Gastrocnemius medialis (tissue), 4 donors: ENCODE data around the gene APOBEC4. TPM values are rescaled to one million over a fixed set of nuclear protein-coding genes. Genes with fewer than 3 reads are reported as not detected.

Experiments
- ATAC-seq, 2 donors: fragments of 150-250 bp; one replicate each; pipeline ENCODE4 v1.9.1; 2016
- DNase-seq, 2 donors: peaks; one replicate each; pipeline ENCODE4 v3.0.0-alpha.2; 2019
- H3K27ac ChIP-seq, 4 donors: fragments of 200-600 bp; sonication (generic); 1 replicate in 1 of 4; 2 replicates in 3 of 4; pipeline ENCODE4 v1.5.1; 2016 to 2018; ENCODE audit warnings: mild to moderate bottlenecking in 2 of 4, moderate library complexity in 1 of 4
- H3K27me3 ChIP-seq, 3 donors: fragments of 200-600 bp; sonication (generic) in 2 of 3; 1 replicate in 1 of 3; 2 replicates in 2 of 3; pipeline versions ENCODE4 v1.5.1 to v1.6.0; 2016 to 2019; ENCODE audit warnings: mild to moderate bottlenecking in 1 of 3, moderate library complexity in 1 of 3
- H3K36me3 ChIP-seq, 2 donors: fragments of 200-600 bp; sonication (generic) in 1 of 2; one replicate each; pipeline ENCODE4 v1.5.1; 2017 to 2018
- H3K4me1 ChIP-seq, 2 donors: fragments of 200-600 bp; sonication (generic) in 1 of 2; one replicate each; pipeline ENCODE4 v1.5.1; 2016 to 2017; ENCODE audit warnings: mild to moderate bottlenecking in 2 of 2
- H3K4me3 ChIP-seq, 4 donors: fragments of 200-600 bp; sonication (generic) in 3 of 4; 1 replicate in 1 of 4; 2 replicates in 3 of 4; pipeline ENCODE4 v1.5.1; 2016 to 2019; ENCODE audit warnings: mild to moderate bottlenecking in 2 of 4
- H3K9me3 ChIP-seq, 3 donors: fragments of 200-600 bp; sonication (generic) in 2 of 3; 1 replicate in 1 of 3; 2 replicates in 2 of 3; pipeline ENCODE4 v1.5.1; 2016 to 2019
- POLR2A ChIP-seq, 2 donors: fragments of 450-650 bp; IDR thresholded peaks; one replicate each; pipeline ENCODE4 v1.6.1; 2017; ENCODE audit warnings: antibody characterized with exemption in 2 of 2, mild to moderate bottlenecking in 2 of 2, moderate library complexity in 2 of 2
- in situ Hi-C, 4 donors: fragments of 200-750 bp; cut with MboI; loops; one replicate each; pipeline versions ENCODE4 v1.15.0 to v1.8.0; 2017; ENCODE audit warnings: low sequenced_read_pairs in 4 of 4
- intact Hi-C: fragments of 100-400 bp; cut with DNase I; formaldehyde crosslinking; loops from one replicate; pipeline ENCODE4 v1.15.1; 2023; ENCODE audit warnings: low total_unique reads
- total RNA-seq, 4 donors: library from RNA; depleted of rRNA; stranded (reverse); fragments of >200 nt; gene quantifications; one replicate each; pipeline versions ENCODE4 v1.1.0 to v1.2.3, GENCODE V29; 2016
- TF ChIP-seq, protein P1 (sequence below), 5 experiments: fragments of 450-650 bp in 3 of 5; fragments of 200-600 bp in 2 of 5; sonication (generic) in 2 of 5; IDR thresholded peaks in 4 of 5; conservative IDR thresholded peaks in 1 of 5; 1 replicate in 4 of 5; 2 replicates in 1 of 5; pipeline ENCODE4 v1.5.1; 2016 to 2019; ENCODE audit warnings: antibody characterized with exemption in 5 of 5, mild to moderate bottlenecking in 3 of 5, moderate library complexity in 3 of 5

Gene APOBEC4
- total RNA-seq, 4 donors from 2014 or later: not detected

DNA sequence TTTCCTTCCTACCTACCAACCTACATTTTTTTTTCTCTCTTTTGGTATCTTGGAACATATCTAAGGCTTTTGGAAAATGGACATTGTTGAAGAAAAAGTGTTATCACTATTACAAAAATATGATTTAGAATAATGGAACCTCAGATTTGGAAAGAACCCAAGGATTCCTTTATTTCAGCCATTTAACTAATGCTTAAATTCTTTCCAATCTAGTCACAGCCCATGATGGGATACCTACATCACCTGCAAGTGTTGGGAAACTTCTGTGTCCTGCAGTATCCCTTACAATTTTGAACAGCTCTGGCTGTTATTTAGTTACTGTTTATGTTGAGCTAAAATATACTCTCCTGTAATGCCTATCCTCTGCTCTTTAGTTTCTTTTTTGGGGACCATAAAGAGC lies 22.3 kb upstream of the APOBEC4 start:
- DNase-seq: no peak

DNA sequence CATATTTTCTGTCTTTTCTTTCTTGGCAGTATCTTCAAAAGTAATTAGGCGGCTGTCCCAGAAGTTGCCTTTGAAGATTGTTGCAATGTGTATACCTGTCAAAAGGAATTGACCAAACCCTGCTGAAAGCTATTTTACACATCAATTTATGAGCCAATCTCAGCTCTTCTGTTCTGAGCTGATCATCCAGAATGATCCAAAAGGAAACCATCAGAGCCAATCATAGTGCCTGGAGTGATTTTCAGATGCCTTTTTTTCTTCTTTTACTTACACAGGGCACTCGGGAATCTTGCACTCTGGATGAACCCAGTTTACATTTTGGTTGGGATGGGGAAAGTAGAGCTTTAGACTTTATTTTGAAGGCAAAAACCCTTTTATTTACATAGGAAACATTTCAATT lies 21.8 kb upstream of the APOBEC4 start:
- no peaks in the 10 kb centered on the region for H3K27me3 ChIP-seq
- ATAC-seq (no peak), DNase-seq (no peak)
- no peaks in the 10 kb centered on the region for H3K9me3 ChIP-seq
- H3K4me1 ChIP-seq: no peaks in the 10 kb centered on the region
- no peak overlapping the region for H3K4me3 ChIP-seq
- in situ Hi-C loops: loop anchor here in 1 of 4 donors (25.0 kb wide), 1 partner anchor 362 kb away; the partner anchor contains the start of gene COLGALT2
- no peaks in the 10 kb centered on the region for H3K36me3 ChIP-seq
- intact Hi-C loops: no loop called here
- TF ChIP-seq POLR2A (IDR thresholded peaks at IDR 0.05): no peak
- TF ChIP-seq, protein P1, sequence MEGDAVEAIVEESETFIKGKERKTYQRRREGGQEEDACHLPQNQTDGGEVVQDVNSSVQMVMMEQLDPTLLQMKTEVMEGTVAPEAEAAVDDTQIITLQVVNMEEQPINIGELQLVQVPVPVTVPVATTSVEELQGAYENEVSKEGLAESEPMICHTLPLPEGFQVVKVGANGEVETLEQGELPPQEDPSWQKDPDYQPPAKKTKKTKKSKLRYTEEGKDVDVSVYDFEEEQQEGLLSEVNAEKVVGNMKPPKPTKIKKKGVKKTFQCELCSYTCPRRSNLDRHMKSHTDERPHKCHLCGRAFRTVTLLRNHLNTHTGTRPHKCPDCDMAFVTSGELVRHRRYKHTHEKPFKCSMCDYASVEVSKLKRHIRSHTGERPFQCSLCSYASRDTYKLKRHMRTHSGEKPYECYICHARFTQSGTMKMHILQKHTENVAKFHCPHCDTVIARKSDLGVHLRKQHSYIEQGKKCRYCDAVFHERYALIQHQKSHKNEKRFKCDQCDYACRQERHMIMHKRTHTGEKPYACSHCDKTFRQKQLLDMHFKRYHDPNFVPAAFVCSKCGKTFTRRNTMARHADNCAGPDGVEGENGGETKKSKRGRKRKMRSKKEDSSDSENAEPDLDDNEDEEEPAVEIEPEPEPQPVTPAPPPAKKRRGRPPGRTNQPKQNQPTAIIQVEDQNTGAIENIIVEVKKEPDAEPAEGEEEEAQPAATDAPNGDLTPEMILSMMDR (IDR thresholded peaks at IDR 0.05 in 4 of 5, conservative IDR thresholded peaks at IDR 0.05 in 1 of 5): no peak
- no peak overlapping the region for H3K27ac ChIP-seq

More for the DNA sequence above, 22.3 kb upstream of the APOBEC4 start:
- no peak overlapping the region for H3K27ac ChIP-seq
- no peak overlapping the region for H3K4me3 ChIP-seq
- ATAC-seq: no peak
- intact Hi-C loops: no loop called here
- H3K27me3 ChIP-seq: no peaks in the 10 kb centered on the region
- H3K36me3 ChIP-seq: no peaks in the 10 kb centered on the region
- in situ Hi-C loops: no loop called here
- no peak for TF ChIP-seq POLR2A (IDR thresholded peaks at IDR 0.05)
- TF ChIP-seq, protein P1 (IDR thresholded peaks at IDR 0.05 in 4 of 5, conservative IDR thresholded peaks at IDR 0.05 in 1 of 5): no peak
- no peaks in the 10 kb centered on the region for H3K4me1 ChIP-seq
- H3K9me3 ChIP-seq: no peaks in the 10 kb centered on the region

DNA sequence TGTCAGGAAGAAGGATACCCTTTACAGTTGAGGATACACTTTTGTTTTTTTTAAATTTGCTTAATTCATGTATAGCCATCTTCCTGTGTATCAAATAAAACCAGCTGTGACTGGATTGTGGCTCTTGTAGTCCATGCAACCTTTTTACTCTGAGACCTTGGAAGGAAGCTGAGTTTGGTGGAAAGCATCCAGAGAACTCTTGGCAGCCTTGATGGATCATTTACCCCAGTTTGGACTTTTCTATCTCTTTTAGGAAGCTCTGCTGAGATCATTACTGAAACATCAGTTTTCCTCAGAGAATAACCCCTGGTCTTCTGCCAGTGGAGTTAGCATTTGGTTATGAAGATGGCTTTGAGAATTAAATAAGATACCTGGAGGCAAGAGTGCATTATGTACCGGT lies 21.2 kb upstream of the APOBEC4 start:
- intact Hi-C loops (no loop called here), in situ Hi-C loops (loop anchor here in 1 of 4 donors (25.0 kb wide), 1 partner anchor 363 kb away; the partner anchor contains the start of gene COLGALT2)
- Histone ChIP-seq H3K36me3 (no peaks in the 10 kb centered on the region), H3K4me3 (no peak overlapping the region), H3K9me3 (no peaks in the 10 kb centered on the region), H3K27me3 (no peaks in the 10 kb centered on the region), H3K4me1 (no peaks in the 10 kb centered on the region), H3K27ac (no peak overlapping the region)
- ATAC-seq (peak in 1 of 2 donors; percentile 53), DNase-seq (peak; percentile 5 to 18)
- no peak for TF ChIP-seq POLR2A (IDR thresholded peaks at IDR 0.05)
- TF ChIP-seq, protein P1 (IDR thresholded peaks at IDR 0.05 in 4 of 5, conservative IDR thresholded peaks at IDR 0.05 in 1 of 5): no peak

DNA sequence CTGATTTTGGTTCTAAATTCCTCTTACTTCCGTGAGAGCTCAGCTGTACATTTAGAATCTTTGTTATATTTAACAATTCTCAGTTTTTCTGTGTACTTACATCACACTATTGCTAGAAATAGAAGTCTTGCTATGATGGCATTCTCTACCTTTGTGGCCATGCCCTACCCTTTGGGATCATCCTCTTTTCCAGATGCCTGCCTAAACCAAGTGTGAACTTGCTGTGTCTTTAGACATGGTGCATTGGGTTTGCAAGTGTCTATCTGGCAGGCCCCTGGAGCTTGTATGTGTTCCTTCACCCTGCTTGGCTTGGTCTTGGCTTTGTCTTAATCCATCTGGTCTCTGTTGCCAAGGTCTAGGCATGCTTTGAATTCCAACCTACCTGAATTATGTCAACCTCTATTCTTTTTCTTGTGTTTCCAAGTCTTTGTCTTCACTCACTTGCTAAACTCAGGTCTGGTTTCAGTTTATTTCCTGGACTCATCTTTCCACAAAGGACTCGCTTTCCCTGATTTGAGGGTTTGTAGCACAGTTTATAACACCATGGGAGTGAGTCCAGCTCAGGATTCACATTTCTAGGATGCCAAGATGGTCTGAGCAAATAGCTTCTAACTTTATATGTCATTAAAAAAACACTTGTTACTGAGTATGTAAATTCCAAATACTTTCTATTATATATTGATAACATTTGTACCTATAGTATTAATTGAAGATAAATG lies 20.6 kb upstream of the APOBEC4 start:
- intact Hi-C loops: no loop called here

More for the DNA sequence above, 20.6 kb upstream of the APOBEC4 start:
- Histone ChIP-seq H3K36me3 (no peaks in the 10 kb centered on the region), H3K27ac (no peak overlapping the region), H3K4me1 (no peaks in the 10 kb centered on the region), H3K27me3 (no peaks in the 10 kb centered on the region), H3K9me3 (no peaks in the 10 kb centered on the region), H3K4me3 (no peak overlapping the region)
- TF ChIP-seq, protein P1 (IDR thresholded peaks at IDR 0.05 in 4 of 5, conservative IDR thresholded peaks at IDR 0.05 in 1 of 5): no peak
- TF ChIP-seq POLR2A (IDR thresholded peaks at IDR 0.05): no peak
- in situ Hi-C loops: loop anchor here in 1 of 4 donors (25.0 kb wide), 1 partner anchor 364 kb away; the partner anchor contains the start of gene COLGALT2
- no peak for ATAC-seq
- DNase-seq: no peak
